Measurements from ENCODE around the gene MAD1L1.
"Not testable (repeated sequence)": the region's sequence is repeated elsewhere in the genome, so short reads cannot be mapped to it uniquely, and the experiment has no call there.

MAD1L1 gene

DNA sequence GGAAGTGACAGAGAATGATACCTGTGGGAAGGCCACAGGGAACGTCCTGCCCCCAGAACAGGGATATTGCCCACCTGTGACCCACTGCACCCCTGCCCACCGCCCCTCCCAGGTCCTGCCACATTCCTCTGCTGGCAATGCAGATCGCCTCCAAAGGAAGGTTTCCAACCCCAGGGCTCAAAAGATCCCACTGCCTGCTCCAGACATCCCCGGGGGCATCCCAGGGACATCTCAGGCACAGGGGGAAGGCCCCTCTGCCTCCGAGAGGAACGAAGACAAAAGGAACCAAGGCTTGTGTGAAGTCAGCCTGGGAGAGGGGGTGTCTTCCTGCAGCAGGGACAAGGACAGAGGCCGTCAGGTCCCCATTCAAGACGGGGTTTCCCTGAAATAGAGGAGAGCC is 37.8 kb upstream of the MAD1L1 start:
- Histone ChIP-seq H2AFZ (ENCODE audit: insufficient read depth, low read length, poor library complexity) (no peak overlapping the region), H3K36me3 (ENCODE audit: control insufficient read depth in 1 of 2, insufficient read depth in 2 of 2, low read length in 2 of 2) (peaks cover 0 to 10% of the 10 kb centered on the region in 2 experiments), H3K9ac (ENCODE audit: low read length) (no peak overlapping the region), H3K9me3 (ENCODE audit: insufficient read depth, low read depth, low read length) (peaks cover 3% of the 10 kb centered on the region), H3K4me2 (ENCODE audit: low read length) (no peak overlapping the region), H2BK12ac (ENCODE audit: low read length) (no peak overlapping the region), H2AK5ac (ENCODE audit: low read length) (no peak overlapping the region), H3K27me3 (ENCODE audit: insufficient read depth, low read length) (no peaks in the 10 kb centered on the region), H4K12ac (ENCODE audit: low read depth, low read length) (no peak overlapping the region), H3K23ac (ENCODE audit: low read length) (no peak overlapping the region), H4K8ac (ENCODE audit: low read depth, low read length) (no peak overlapping the region), H4K91ac (ENCODE audit: low read depth, low read length) (no peak overlapping the region), H3K27ac (ENCODE audit: low read depth, low read length) (no peak overlapping the region), H3K4me3 (ENCODE audit: low read depth, low read length) (no peak overlapping the region), H3K14ac (ENCODE audit: low read length) (no peak overlapping the region), H3K18ac (ENCODE audit: low read length) (no peak overlapping the region), H3K4ac (ENCODE audit: low read depth, low read length) (no peak overlapping the region), H3K79me1 (ENCODE audit: low read length) (no peaks in the 10 kb centered on the region), H2BK5ac (ENCODE audit: low read depth, low read length, poor library complexity) (no peak overlapping the region), H2BK120ac (ENCODE audit: insufficient read depth, low read length, poor library complexity) (no peak overlapping the region), H3K4me1 (ENCODE audit: control insufficient read depth in 1 of 2, insufficient read depth in 2 of 2, low read length in 2 of 2) (peaks cover 12 to 13% of the 10 kb centered on the region in 2 experiments), H3K79me2 (ENCODE audit: control insufficient read depth, insufficient read depth, low read length, poor library complexity) (no peaks in the 10 kb centered on the region)
- WGBS (ENCODE audit: extremely low coverage, insufficient coverage, insufficient read length): no CpG with 5 or more reads among the region's 8 CpGs
- no peak for DNase-seq

DNA sequence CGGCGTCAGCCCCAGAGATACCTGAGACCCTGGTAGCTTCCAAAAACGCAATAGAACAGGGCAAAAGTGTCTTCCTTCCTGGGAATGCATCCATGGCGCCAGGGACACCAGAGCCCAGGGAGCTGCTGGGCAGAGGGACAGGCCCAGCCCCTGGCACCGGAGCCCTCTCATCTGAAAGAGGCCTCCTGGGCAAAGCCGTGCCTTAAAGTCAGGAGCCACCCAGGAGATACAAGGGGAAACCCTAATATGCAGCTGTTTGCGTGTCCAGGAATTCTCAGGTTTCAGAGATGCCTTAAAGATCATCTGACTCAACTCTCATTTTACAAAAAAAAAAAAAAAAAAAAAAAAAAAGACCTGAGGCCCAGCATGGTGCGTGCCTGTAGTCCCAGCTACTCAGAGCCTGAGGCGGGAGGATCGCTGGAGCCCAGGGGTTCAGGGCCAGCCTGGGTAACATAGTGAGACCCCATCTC is 37.3 kb upstream of the MAD1L1 start:
- Histone ChIP-seq H4K91ac (ENCODE audit: low read depth, low read length) (no peak overlapping the region), H2AK5ac (ENCODE audit: low read length) (no peak overlapping the region), H3K18ac (ENCODE audit: low read length) (no peak overlapping the region), H2AFZ (ENCODE audit: insufficient read depth, low read length, poor library complexity) (no peak overlapping the region), H3K4ac (ENCODE audit: low read depth, low read length) (no peak overlapping the region), H3K4me2 (ENCODE audit: low read length) (no peak overlapping the region), H3K27me3 (ENCODE audit: insufficient read depth, low read length) (no peaks in the 10 kb centered on the region), H2BK5ac (ENCODE audit: low read depth, low read length, poor library complexity) (no peak overlapping the region), H3K79me1 (ENCODE audit: low read length) (no peaks in the 10 kb centered on the region), H3K4me3 (ENCODE audit: low read depth, low read length) (no peak overlapping the region), H4K12ac (ENCODE audit: low read depth, low read length) (no peak overlapping the region), H2BK12ac (ENCODE audit: low read length) (no peak overlapping the region), H3K79me2 (ENCODE audit: control insufficient read depth, insufficient read depth, low read length, poor library complexity) (no peaks in the 10 kb centered on the region), H3K9ac (ENCODE audit: low read length) (no peak overlapping the region), H4K8ac (ENCODE audit: low read depth, low read length) (no peak overlapping the region), H2BK120ac (ENCODE audit: insufficient read depth, low read length, poor library complexity) (no peak overlapping the region), H3K27ac (ENCODE audit: low read depth, low read length) (no peak overlapping the region), H3K4me1 (ENCODE audit: control insufficient read depth in 1 of 2, insufficient read depth in 2 of 2, low read length in 2 of 2) (peaks cover 12 to 13% of the 10 kb centered on the region in 2 experiments), H3K23ac (ENCODE audit: low read length) (no peak overlapping the region), H3K36me3 (ENCODE audit: control insufficient read depth in 1 of 2, insufficient read depth in 2 of 2, low read length in 2 of 2) (peaks cover 0 to 10% of the 10 kb centered on the region in 2 experiments), H3K14ac (ENCODE audit: low read length) (no peak overlapping the region), H3K9me3 (ENCODE audit: insufficient read depth, low read depth, low read length) (peaks cover 3% of the 10 kb centered on the region)
- no CpG with 5 or more reads among the region's 10 CpGs for WGBS (ENCODE audit: extremely low coverage, insufficient coverage, insufficient read length)
- DNase-seq: no peak

GRCh38 chr7:2269089-2269990 is 36.6 kb upstream of the MAD1L1 start:
- not testable (repeated sequence) for H2BK120ac ChIP-seq (ENCODE audit: insufficient read depth, low read length, poor library complexity); H3K36me3 ChIP-seq (ENCODE audit: control insufficient read depth in 1 of 2, insufficient read depth in 2 of 2, low read length in 2 of 2); H3K9me3 ChIP-seq (ENCODE audit: insufficient read depth, low read depth, low read length); H3K79me2 ChIP-seq (ENCODE audit: control insufficient read depth, insufficient read depth, low read length, poor library complexity); H4K91ac ChIP-seq (ENCODE audit: low read depth, low read length); H3K27ac ChIP-seq (ENCODE audit: low read depth, low read length); H3K14ac ChIP-seq (ENCODE audit: low read length); H3K18ac ChIP-seq (ENCODE audit: low read length); H2AK5ac ChIP-seq (ENCODE audit: low read length); H3K23ac ChIP-seq (ENCODE audit: low read length); DNase-seq; H3K4me2 ChIP-seq (ENCODE audit: low read length); H4K8ac ChIP-seq (ENCODE audit: low read depth, low read length); H2BK5ac ChIP-seq (ENCODE audit: low read depth, low read length, poor library complexity); H3K4ac ChIP-seq (ENCODE audit: low read depth, low read length); H3K9ac ChIP-seq (ENCODE audit: low read length); H4K12ac ChIP-seq (ENCODE audit: low read depth, low read length); H2AFZ ChIP-seq (ENCODE audit: insufficient read depth, low read length, poor library complexity); H3K4me3 ChIP-seq (ENCODE audit: low read depth, low read length); H3K79me1 ChIP-seq (ENCODE audit: low read length); H2BK12ac ChIP-seq (ENCODE audit: low read length); H3K27me3 ChIP-seq (ENCODE audit: insufficient read depth, low read length)
- no CpG with 5 or more reads among the region's 18 CpGs for WGBS (ENCODE audit: extremely low coverage, insufficient coverage, insufficient read length)
- peaks cover 9 to 11% of the 10 kb centered on the region in 2 experiments for H3K4me1 ChIP-seq (ENCODE audit: control insufficient read depth in 1 of 2, insufficient read depth in 2 of 2, low read length in 2 of 2)

DNA sequence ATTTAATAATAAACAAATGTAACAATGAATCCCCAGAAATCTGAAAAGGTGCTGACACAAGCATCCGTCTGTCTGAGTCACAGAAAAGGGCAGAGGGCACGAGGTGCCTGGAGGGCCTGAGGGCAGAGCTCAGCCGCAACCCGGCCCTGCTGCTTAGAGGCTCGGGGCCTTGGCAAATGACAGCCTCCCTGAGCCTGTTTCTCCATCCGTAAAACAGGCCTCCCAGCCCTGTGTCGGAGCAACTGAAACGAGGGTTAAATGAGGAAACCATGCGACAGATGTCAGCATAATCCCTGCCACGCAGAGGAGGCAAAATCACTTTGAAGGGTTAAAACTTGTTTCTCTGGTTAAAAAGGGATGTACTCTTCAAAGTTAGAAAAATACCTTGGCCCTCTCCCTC is 34.2 kb upstream of the MAD1L1 start:
- Histone ChIP-seq H3K79me1 (ENCODE audit: low read length) (no peaks in the 10 kb centered on the region), H3K18ac (ENCODE audit: low read length) (no peak overlapping the region), H4K12ac (ENCODE audit: low read depth, low read length) (no peak overlapping the region), H2BK12ac (ENCODE audit: low read length) (no peak overlapping the region), H3K79me2 (ENCODE audit: control insufficient read depth, insufficient read depth, low read length, poor library complexity) (no peaks in the 10 kb centered on the region), H3K14ac (ENCODE audit: low read length) (no peak overlapping the region), H3K4me1 (ENCODE audit: control insufficient read depth in 1 of 2, insufficient read depth in 2 of 2, low read length in 2 of 2) (peaks cover 9 to 11% of the 10 kb centered on the region in 2 experiments), H2BK5ac (ENCODE audit: low read depth, low read length, poor library complexity) (no peak overlapping the region), H3K27ac (ENCODE audit: low read depth, low read length) (no peak overlapping the region), H2AFZ (ENCODE audit: insufficient read depth, low read length, poor library complexity) (no peak overlapping the region), H4K91ac (ENCODE audit: low read depth, low read length) (no peak overlapping the region), H2BK120ac (ENCODE audit: insufficient read depth, low read length, poor library complexity) (no peak overlapping the region), H3K27me3 (ENCODE audit: insufficient read depth, low read length) (no peaks in the 10 kb centered on the region), H2AK5ac (ENCODE audit: low read length) (no peak overlapping the region), H4K8ac (ENCODE audit: low read depth, low read length) (no peak overlapping the region), H3K23ac (ENCODE audit: low read length) (no peak overlapping the region), H3K4me2 (ENCODE audit: low read length) (no peak overlapping the region), H3K36me3 (ENCODE audit: control insufficient read depth in 1 of 2, insufficient read depth in 2 of 2, low read length in 2 of 2) (peaks cover 12 to 14% of the 10 kb centered on the region in 2 experiments), H3K9ac (ENCODE audit: low read length) (no peak overlapping the region), H3K9me3 (ENCODE audit: insufficient read depth, low read depth, low read length) (peaks cover 3% of the 10 kb centered on the region), H3K4ac (ENCODE audit: low read depth, low read length) (no peak overlapping the region), H3K4me3 (ENCODE audit: low read depth, low read length) (no peak overlapping the region)
- WGBS (ENCODE audit: extremely low coverage, insufficient coverage, insufficient read length): no CpG with 5 or more reads among the region's 10 CpGs
- DNase-seq: peak; percentile 29 to 50

All from trophoblast cell (in vitro differentiated cells and primary cell).